ENCODE results near the gene CAMKK1. TPM values are rescaled to one million over a fixed set of nuclear protein-coding genes. Genes with fewer than 3 reads are reported as not detected.

The CAMKK1 gene
- total and polyA plus RNA-seq, 2 experiments from 2014 or later, result 4.3 to 7.1 TPM

GRCh38 chr17:3867106-3867505, 25.7 kb downstream of the CAMKK1 start:
- H3K4me1 Mint-ChIP-seq, result no peaks in the 10 kb centered on the region; the same call in 2 of the 3 replicates
- no peaks in the 10 kb centered on the region for H3K9me3 Mint-ChIP-seq
- Histone ChIP-seq H4K20me1 (replicated peaks; ENCODE audit: insufficient read depth) (no peaks in the 10 kb centered on the region), H3K79me2 (replicated peaks; ENCODE audit: insufficient read depth) (no peaks in the 10 kb centered on the region), H3K4me1 (ENCODE audit: insufficient read depth) (no peaks in the 10 kb centered on the region), H3F3A (replicated peaks; ENCODE audit: low read depth) (no peaks in the 10 kb centered on the region), H2AFZ (no peak overlapping the region), H3K4me2 (no peak overlapping the region), H3K27me3 (ENCODE audit: insufficient read depth) (no peaks in the 10 kb centered on the region), H3K36me3 (ENCODE audit: insufficient read depth) (no peaks in the 10 kb centered on the region; the same call in 1 of the 2 replicates), H3K27ac (ENCODE audit: low read depth) (no peak overlapping the region), H3K4me3 (no peak overlapping the region), H3K9me2 (ENCODE audit: insufficient read depth) (no peaks in the 10 kb centered on the region)
- no peak overlapping the region; the same call in 2 of the 3 replicates for H3K4me3 Mint-ChIP-seq
- ATAC-seq, result no peak
- peaks cover 7% of the 10 kb centered on the region for H3K27me3 Mint-ChIP-seq (ENCODE audit: insufficient read depth, low read depth, poor library complexity)
- H3K27ac Mint-ChIP-seq, result no peak overlapping the region
- TF ChIP-seq CREB1 (CRISPR knock-in tag; IDR thresholded peaks at IDR 0.05; ENCODE audit: low read depth), result no peak
- no peak for TF ChIP-seq ETS1 (IDR thresholded peaks at IDR 0.05)
- no peak for TF ChIP-seq POLR2AphosphoS5 (IDR thresholded peaks at IDR 0.05; ENCODE audit: low read depth)
- no peak for TF ChIP-seq CTCF (conservative IDR thresholded peaks at IDR 0.05; ENCODE audit: low read depth in 2 of 2)
- no peak for TF ChIP-seq ZNF462 (CRISPR knock-in tag; IDR thresholded peaks at IDR 0.05)
- TF ChIP-seq EZH2phosphoT487 (IDR thresholded peaks at IDR 0.05; ENCODE audit: unreplicated experiment), result no peak
- TF ChIP-seq JUNB (IDR thresholded peaks at IDR 0.05; ENCODE audit: unreplicated experiment), result no peak
- TF ChIP-seq ZNF114 (CRISPR knock-in tag; IDR thresholded peaks at IDR 0.05), result no peak
- no peak for TF ChIP-seq STAT1 (IDR thresholded peaks at IDR 0.05; ENCODE audit: unreplicated experiment)
- TF ChIP-seq EZH2 (IDR thresholded peaks at IDR 0.05; ENCODE audit: low read depth, unreplicated experiment), result no peak
- TF ChIP-seq REST (IDR thresholded peaks at IDR 0.05; ENCODE audit: unreplicated experiment), result no peak
- TF ChIP-seq ZNF331 (CRISPR knock-in tag; IDR thresholded peaks at IDR 0.05; ENCODE audit: low read depth), result no peak
- no peak for TF ChIP-seq NANOG (IDR thresholded peaks at IDR 0.05; ENCODE audit: borderline replicate concordance)
- DNase-seq (ENCODE audit: low spot score), result no peak
- peaks cover 9% of the 10 kb centered on the region for H3K36me3 Mint-ChIP-seq (ENCODE audit: low read depth)

Measured in GM23338 (cell line).